Stimulated activated CD4-positive, alpha-beta T cell treated with anti-CD3 and anti-CD28 coated beads, Interleukin-15, amount 100 ng/mL, for 24 hours (primary cell): Measurements from ENCODE around the gene ST6GALNAC4.

ENCODE experiments used
- DNase-seq: peaks from one replicate; pipeline ENCODE4 v3.0.0-alpha.2; 2020

Gene ST6GALNAC4

DNA sequence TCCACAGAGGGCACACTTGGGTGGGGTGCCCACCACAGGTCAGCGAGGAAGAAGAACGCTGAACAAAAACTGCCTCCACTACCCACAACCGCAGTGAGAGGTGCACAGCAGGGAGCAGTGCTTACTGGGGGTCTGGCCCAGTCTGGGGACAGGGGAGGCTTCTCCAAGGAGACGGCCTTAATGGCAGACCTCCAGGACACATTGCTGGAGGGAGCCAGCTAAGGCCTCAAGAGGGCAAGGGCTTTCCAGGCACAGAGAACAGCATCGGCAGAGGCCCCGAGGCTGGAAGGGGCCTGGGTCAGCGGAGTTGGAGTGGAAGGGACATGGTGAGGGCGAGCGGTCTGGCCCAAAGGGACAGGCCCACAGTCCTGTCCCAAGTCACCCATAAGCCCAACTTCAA is 29.1 kb upstream of the ST6GALNAC4 start:
- no peak for DNase-seq

DNA sequence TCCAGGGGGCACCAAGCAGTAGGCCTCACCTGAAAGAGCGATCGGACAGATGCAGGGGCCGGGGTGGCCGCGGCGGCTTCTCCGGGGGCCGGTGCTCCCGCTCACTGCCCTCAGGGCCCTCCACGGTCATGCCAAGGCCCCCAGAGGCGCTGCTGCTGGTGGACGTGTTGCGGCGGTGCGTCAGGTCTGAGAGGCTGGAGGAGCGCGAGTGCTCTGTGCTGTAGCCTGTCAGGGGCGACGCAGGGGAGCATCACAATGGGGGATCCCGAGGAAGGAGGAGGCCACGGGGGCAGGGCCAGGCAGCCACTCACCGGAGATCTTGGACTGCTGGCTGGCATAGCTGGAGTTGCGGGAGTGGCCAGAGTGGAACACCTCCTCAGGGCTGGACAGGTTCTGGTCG is 28.5 kb upstream of the ST6GALNAC4 start:
- no peak for DNase-seq

DNA sequence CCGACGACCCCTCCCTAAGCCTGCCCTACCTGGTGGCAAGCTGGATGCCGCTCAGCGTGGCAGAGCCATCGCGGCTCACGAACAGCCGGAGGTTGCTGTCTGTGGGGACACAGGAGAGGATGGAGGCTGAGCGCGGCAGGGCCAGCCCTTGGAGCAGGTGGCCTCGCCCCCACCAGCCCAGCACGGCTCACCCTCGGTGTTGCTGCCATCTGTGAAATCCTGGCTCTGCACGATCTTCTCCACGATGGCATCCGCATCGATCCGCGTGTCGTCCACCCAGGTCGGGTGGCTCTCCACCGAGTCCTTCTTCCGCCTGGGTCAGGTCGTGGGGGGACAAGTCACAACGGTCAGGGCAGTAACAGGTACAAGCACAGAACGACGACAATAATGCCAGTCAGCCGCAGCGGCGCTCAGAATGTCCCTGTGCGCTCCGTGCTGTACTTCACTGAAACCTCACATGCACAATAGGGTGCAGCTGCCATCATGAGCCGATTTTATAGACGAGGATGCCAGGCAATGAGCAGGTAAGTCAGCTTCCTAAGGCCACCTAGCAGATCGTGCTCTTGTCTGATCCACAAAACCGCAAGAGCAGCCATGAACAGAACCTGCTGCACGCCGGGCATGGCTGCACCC is 27.9 kb upstream of the ST6GALNAC4 start:
- DNase-seq, result no peak

DNA sequence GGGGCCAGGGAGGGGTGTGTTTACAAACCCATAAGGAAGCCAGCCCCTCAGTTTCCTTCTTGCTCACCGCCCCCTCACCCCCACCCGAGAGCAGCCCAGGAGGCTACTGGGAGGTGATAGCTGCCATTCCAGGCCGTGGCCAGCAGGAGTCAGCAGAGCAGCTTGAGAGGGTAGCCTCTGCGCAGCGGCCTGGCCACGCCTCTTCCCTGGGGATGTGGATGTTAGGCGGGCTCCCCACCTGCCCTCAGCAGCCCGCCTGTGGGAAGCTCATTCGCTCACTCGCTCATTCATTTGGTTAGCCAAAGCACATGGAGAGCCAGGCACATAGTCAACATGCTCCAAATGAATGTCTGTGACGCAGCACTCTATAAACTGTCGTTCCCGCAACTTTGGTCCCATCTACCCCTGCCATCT is 26.9 kb upstream of the ST6GALNAC4 start:
- DNase-seq, result peak; percentile 91

DNA sequence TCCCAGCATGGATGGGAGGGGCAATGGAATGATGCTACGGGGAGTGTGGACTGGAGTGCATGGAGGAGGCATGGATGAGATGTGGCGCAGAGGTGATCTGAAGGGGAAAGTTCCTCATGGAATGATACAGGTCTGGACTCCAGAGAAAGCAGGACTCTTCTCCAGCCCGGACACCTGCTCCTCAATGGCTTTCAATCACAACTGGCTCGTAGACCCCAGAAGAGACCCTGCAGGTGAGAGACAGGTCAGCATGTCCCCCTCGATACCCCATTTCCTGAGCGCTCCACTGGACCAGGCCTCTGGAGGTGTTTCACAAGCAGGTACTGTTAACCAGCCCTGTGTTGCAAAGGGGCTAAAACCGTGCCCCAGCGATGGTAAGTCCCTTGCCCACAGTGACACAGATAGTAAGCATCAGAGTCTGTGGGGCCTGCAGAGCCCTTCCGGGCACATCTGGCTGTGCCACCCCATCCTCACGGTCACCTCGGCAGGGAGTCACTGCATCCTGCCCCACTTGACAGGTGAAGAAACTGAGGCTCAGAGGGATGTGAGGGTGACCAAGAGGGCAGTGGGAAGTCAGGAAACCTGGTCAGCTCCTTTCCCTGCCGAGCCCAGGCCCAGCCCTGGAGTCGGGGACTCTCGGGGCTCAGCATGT is 26.3 kb upstream of the ST6GALNAC4 start:
- DNase-seq, result no peak

DNA sequence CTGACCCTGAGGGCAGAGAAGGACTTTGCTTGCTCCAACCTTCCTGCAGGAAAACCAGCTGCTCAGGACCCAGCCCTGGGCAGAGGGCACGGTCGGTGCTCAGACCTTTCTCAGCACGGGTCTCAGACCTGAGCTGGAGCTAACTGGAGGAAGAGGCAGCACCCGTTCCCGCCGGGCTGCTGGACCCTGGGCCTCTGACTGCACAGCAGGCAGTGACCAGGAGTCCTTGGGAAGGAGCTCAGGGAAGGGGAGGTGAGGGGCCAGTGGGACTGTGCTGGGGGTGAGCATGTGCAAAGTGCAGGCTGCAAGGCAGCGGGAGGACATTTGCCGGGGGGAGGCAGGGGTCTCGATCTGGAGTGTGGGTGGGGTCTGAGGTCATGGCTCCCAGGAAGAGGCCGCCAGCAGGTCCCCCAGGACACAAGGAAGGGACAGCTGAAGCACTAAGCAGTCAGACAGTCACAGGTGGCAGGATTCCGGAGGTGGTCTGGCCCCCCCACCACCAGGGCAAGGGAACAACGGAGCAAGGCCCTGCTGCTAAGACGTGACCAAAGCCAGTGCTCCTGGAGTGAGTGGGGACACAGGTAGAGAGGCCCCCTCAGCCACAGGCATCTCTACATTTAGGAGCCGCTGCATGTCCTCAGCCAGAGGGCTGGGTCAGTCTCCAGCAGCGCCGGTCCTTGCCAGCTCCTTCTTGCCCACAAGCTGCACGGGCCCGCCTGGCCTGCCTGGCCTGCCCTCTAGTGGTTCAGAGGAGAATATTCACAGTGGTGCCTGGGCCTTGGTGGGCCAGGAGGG is 25.6 kb upstream of the ST6GALNAC4 start:
- DNase-seq, result peak; percentile 64

DNA sequence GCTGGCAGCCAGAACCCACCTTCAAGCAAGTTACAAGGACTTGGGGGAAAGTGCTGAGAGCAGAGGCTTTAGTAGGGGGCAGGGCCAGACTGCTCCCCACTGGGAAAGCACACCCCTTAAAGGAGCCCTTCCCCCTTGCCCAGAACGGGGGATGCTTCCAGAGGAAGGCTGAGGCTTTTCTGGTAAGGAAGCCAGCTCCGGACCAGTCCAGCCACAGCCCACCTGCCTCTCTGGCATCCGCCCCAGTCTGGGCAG is 25.0 kb upstream of the ST6GALNAC4 start:
- DNase-seq, result no peak

DNA sequence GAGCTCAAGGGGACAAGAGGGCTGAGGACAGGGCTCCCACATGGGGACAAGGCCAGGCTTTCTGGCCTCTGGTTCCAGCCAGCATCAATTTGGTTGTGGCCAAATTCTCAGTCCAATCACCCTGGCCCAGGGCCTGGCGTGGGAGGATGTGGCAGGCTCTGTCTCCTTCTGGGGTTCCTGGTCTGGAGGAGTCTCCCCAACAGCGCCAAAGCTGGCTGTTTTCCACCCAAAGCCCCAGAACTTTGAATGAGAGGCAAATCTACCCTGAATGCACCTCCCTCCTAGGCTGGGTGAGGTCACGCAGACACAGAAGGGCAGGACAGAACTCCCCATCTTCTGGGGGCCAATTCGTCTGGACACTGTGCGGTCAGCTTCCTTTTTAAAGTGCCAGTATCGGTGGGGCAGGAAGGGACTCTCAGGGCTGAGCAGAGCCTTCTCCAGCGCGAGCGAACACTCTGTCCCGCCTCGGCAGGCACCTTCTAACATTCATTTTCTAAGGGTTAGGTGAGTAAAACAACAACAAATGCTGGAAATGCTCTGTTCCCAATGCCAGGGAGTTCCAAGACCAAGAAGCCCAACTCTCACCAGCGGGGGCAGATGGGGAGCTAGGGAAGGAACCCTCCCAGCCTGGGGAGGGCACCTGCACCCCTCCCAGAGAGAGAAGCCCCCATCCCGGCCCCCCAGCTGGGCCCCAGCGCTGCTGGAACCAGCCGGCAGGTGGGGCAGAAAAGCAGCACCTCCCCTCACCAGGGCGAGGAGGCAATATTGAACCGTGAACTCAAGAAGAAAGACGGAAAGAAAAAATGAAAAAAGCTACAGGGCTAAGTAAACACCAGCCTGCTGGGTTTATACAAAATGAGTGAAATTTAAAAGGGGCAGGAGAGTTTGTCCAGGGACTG is 24.5 kb upstream of the ST6GALNAC4 start:
- no peak for DNase-seq

DNA sequence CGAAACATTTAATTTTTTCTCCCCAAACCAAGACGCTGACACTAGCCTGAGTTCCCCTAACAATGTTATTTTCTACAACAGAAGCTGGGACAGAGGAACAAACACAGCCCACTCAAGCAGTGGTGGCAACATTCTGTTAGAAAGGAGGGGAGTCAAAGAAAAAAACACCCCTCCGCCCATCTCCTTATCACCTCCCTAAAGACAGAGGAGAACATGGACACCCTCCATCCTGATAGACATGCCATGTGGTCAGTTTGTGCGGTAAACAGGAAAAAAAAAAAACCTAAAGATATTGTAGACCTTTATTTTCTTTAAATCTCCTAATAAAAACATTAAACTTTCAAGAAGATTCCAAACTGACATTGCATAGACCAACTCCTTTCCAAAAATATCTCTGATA is 23.8 kb upstream of the ST6GALNAC4 start:
- DNase-seq, result no peak

DNA sequence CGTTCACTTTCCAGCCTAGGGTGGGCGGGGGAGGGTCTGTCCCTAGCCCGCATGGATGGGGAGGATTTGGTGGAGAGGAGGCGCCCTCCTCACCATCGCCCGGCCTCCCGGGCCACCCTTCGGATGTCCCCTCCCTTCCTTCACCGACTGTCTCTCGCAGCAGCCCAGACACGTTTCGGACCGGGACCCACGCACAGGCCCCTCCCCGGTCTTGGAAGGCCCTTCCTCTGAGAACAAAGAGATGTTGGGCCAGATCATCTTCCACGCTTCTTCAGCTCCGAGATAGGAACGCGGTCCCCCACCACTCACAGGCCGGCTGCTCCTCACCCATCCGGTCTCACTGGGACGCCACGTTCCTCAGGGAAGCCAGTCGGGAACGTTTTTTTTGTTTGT is 21.5 kb upstream of the ST6GALNAC4 start:
- DNase-seq, result no peak

DNA sequence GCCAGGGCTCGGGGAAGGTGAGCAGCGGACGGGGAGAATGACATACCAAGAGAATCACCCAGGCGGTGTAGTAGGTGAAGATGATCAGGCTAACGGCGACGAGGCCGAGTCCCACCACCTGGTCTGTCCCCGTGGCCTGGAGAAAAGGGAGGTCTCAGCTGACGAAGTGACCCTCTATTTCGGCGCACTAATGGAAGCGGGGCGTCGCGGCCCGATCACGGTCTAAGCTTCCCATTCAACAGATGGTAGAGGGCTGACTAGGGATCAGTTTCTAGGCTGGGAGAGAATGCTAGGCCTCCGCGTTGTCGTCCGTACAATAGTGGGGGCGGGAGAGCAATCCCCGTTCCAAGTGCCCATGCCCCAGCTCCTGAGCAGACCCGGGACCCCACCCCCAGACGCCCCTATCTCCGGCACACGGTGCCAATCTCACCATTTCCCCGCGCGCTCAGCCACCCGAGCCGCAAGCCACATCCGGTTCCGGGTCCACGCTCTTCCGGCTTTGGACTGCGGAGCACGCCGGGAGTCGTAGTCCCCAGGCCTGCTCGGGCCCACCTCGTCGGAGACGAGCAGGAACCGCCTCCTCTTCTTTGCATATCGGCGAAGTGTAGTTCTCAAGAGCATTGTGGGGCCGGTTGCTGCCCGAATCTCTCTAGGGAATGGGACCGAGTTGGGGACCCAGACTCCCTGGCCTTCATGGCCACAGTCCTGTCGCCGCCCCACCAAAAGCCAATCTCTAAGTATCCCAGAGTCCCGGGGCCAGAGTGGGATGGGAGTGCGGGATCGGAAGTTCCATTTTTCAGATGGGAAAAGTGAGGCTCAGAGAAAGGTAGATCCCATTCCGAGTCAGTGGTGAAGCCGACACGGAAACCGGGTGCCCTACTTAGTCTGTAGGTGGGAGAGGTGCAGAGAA is 20.8 kb upstream of the ST6GALNAC4 start, which contains the start of gene DPM2:
TSS of gene DPM2 (minus strand) at position 467 of the 910 bp plus-strand sequence. CDS start at position 433, 34 bp downstream.
- DNase-seq, result peak; percentile 92

DNA sequence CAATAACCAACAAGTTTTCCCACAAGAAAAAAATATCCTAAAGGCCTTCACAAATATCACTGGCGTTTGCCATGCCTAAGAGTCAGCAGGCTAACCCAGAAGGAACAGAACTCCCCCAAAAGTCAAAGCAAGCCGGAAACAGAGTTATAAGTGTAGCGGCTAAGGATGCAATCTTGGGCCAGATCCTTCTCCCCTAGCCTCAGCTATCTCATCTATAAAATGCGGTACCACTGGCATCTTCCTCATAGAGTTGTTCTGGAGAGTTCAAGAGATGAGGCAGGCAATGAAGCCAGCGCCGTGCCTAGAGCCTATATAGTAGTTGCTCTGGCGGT is 20.2 kb upstream of the ST6GALNAC4 start:
- no peak for DNase-seq

DNA sequence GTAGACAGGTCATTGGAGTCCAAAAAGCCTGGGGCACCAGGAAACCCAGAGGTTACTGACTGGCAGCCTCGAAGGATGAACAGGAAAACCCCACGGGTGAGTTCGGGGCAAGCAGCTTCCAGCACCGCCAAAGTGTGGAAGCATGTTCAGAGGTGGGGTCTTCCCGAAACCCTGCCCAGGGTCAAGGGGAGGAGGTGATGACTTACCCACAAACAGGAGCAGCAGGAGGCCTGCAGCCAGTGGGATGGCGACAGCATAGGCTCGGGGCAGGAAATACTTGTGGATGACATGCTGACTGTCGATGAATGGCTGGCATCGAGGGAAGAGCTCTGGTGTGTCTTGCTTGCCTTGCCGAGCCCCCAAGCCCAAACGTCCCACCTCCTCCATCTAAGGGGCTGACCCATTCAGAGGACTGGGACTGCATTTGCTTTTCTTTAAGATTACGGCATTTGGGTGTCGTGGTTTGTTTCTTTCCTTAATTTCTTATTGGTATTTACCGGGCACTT is 19.6 kb upstream of the ST6GALNAC4 start:
- no peak for DNase-seq

DNA sequence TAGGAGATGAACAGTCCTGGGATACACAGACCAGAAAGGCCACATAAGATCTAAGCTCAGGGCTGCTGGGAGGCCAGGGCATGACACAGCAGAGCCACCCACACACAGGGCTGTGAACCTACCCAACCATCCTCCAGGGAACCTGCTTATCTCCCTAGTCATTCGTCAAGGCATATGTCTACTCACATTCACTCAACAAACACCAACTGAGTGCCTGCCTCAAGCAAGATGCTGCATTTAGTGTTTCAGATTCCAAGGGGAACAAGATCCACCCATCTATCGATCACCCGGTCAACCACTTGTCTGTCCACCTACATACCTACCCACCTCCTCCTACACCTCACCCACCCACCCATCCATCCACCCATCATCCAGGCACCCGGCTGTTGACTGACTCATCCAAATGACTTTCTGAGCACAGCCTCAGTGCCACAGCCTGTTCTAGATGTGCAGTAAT is 19.0 kb upstream of the ST6GALNAC4 start:
- peak; percentile 55 for DNase-seq

DNA sequence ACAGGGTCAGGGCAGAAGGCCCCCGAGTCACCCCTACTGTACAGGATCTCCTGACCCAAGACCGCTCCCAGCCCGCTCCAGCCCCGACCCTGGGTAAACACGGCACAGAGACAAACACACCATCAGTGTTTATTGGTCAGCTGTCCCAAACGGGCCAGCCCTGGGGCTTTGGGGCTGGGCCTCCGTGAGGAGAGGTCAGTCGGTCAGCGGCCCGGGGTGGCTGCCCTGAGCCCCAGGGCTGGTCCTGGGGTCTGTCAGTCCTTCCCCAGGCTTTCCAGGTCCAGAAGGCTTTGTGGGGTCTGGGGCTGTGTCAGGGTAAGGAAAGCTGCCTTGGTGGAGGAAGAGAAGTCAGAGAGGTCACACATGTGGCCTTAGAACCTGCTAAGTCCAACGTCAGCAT is 18.1 kb upstream of the ST6GALNAC4 start:
- DNase-seq, result no peak

DNA sequence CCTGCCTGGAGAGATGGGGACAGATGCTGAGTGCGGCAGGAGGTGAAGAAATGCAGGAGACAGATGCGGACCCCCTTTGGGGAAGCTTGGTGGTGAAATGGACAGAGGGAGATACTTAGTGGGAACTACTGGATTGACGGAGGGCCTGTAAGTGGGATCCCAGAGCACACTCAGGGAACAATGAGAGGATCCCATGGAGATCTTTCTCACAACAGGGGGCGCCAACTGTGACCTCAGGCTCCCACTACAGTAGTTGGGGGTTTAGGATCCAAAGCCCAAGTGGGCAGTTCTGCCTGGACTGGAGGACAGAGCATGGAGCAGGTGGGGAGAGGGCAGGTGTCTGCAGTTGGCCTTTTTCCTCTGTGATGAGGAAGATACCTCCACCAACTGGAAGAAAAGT is 17.4 kb upstream of the ST6GALNAC4 start:
- DNase-seq, result no peak

DNA sequence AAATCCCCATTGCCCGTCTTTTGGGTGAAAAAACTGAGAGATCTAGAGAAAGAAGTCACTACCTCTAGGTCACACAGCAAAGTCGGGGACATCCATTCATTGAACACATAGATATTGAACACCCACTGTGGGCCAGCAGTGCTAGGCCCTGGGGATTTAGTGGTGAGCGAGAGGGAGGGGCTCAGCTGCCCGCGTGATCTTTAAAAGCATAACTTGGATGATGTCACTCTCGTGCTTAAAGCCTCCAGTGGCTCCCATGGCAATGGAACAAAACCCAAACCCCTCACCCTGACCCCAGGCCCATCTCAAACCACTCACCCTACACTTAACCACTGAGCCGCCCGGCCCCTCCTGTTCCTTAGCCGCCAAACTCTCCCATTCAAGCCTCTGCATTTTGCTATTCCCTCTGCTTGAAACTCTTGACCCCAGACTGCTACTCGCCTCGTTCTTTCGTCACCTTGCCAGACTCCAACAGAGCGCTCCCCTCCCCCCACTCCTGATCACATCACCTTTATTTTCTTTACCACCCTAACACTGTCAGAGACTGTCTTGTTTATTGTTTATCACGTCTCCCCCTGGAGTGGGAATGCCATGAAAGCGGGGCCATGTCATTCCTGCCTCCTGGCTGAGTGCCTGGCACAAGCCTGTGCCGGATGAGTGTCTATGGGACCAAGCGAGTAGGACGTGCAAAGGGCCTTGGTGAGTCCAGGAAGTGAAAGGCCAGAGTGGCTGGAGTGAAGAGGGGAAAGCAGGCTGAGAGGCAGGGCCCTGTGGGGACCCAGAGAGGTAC is 14.4 kb upstream of the ST6GALNAC4 start:
- peak; percentile 51 for DNase-seq

DNA sequence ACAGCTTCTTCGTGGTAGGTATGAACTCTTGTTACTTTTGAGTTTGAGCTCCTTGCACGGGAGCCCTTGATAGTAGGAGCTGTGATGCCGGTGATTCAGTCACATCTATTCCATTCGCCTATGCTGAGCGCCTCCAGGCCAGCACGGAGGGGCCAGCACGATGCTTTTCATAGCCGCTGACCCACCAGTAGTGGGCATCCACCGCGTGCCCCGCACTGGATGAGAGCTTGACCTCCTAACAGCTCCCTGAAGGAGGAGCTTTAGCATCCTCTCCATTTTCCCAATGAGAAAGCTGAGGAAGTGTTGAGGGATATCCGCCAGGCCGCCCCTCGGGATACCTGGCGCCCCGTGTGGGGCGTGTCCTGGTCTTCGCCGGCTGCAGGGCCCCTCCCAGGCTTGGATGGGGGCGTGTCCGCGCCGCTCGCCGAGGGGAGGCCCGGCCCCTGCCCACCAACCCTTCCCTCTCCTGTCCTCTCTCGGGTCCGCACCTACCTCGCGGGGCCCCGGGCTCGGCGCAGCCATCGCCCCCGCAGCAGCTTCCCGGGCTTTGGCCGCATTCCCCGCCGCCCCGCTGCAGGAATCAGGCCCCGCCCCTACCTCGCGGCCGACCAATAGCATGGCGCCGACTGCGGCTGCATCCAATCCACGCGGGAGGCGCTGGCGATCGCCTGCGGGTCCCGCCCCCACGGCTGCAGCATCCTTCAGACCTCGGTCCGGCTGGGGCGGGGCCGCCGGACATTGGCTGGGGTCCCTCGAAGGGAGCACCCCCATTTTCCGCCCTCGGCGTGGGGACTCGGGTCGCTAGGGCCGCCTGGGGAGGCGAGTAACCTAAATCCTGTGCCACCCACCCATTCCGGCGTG is 13.6 kb upstream of the ST6GALNAC4 start, which contains the start of gene PIP5KL1:
TSS of gene PIP5KL1 (minus strand) at position 547 of the 861 bp plus-strand sequence. CDS start at position 522, 25 bp downstream.
- peak; percentile 84 for DNase-seq

DNA sequence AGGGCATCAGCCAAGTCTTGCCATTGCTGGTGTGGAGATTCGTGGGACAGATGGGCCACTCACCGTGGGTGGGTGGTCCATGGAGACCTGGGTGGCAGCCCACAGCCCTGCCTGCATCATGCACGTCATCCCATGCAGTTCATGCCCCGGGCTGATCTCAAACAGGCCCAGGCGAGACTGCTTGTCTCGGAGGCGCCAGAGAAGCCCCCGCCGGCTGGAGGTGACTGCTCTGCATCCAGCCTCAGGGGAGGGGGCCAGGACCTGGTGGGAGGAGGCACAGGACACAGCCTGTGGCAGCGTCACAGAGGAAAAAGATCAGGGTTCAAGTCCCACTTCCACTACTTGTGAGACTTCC is 12.8 kb upstream of the ST6GALNAC4 start:
- DNase-seq, result no peak
